Hepatocyte (in vitro differentiated cells): ENCODE measurements around the gene TBC1D4. TPM values are rescaled to one million over a fixed set of nuclear protein-coding genes. Genes with fewer than 3 reads are reported as not detected.
A peak's percentile ranks its signal among the peaks of the same experiment; 100 is the strongest.

ENCODE experiments used
- DNase-seq: peaks from one replicate; pipeline ENCODE4 v3.0.0-alpha.2; 2016; ENCODE audit warnings: low spot score
- H2AFZ ChIP-seq: fragments of 200-600 bp; sonication (generic); 2 replicates; pipeline ENCODE4 v1.6.0; 2016; ENCODE audit warnings: antibody characterized with exemption, mild to moderate bottlenecking
- H3K27ac ChIP-seq: fragments of 200-600 bp; sonication (generic); 2 replicates; pipeline ENCODE4 v1.5.1; 2016; ENCODE audit warnings: mild to moderate bottlenecking
- H3K27me3 ChIP-seq: fragments of 200-600 bp; sonication (generic); 2 replicates; pipeline ENCODE4 v1.6.1; 2016
- H3K36me3 ChIP-seq: fragments of 200-600 bp; sonication (generic); replicated peaks from 2 replicates; pipeline ENCODE4 v1.5.1; 2016; ENCODE audit warnings: low read depth; ENCODE audit not compliant: insufficient read depth
- H3K4me1 ChIP-seq: fragments of 200-600 bp; sonication (generic); 2 replicates; pipeline ENCODE4 v1.5.1; 2016; ENCODE audit warnings: mild to moderate bottlenecking, moderate library complexity; ENCODE audit not compliant: insufficient read depth
- H3K4me2 ChIP-seq: fragments of 200-600 bp; sonication (generic); 2 replicates; pipeline ENCODE4 v1.6.0; 2016
- H3K4me3 ChIP-seq: fragments of 200-600 bp; sonication (generic); 2 replicates; pipeline ENCODE4 v1.5.1; 2016; ENCODE audit warnings: mild to moderate bottlenecking
- H3K79me2 ChIP-seq: fragments of 200-600 bp; sonication (generic); 2 replicates; pipeline ENCODE4 v1.6.0; 2017; ENCODE audit warnings: mild to moderate bottlenecking
- H3K9me2 ChIP-seq: fragments of 200-600 bp; sonication (generic); replicated peaks from 2 replicates; pipeline ENCODE4 v1.6.0; 2017; ENCODE audit warnings: mild to moderate bottlenecking; ENCODE audit not compliant: insufficient read depth
- H3K9me3 ChIP-seq: fragments of 200-600 bp; sonication (generic); 2 replicates; pipeline ENCODE4 v1.5.1; 2016; ENCODE audit warnings: low read depth, mild to moderate bottlenecking
- H4K20me1 ChIP-seq: fragments of 200-600 bp; sonication (generic); 2 replicates; pipeline ENCODE4 v1.6.0; 2016; ENCODE audit warnings: mild to moderate bottlenecking; ENCODE audit not compliant: insufficient read depth, poor library complexity, severe bottlenecking
- EZH2 ChIP-seq: fragments of 200-600 bp; sonication (generic); IDR thresholded peaks from 2 replicates; pipeline ENCODE4 v1.6.1; 2016; ENCODE audit warnings: antibody characterized with exemption, mild to moderate bottlenecking, borderline replicate concordance
- EZH2phosphoT487 ChIP-seq: fragments of 200-600 bp; sonication (generic); IDR thresholded peaks from one replicate; pipeline ENCODE4 v1.6.1; 2018; ENCODE audit warnings: antibody characterized with exemption, mild to moderate bottlenecking, low read depth, moderate library complexity; ENCODE audit not compliant: unreplicated experiment, severe bottlenecking
- WGBS: methylation state at CpG from one replicate; pipeline ENCODE4 v1.1.6; 2016; ENCODE audit warnings: low lambda C conversion rate; ENCODE audit errors: missing lambda C conversion rate; 5-methylcytosine and 5-hydroxymethylcytosine counted together
- polyA plus RNA-seq: library from polyadenylated mRNA; unstranded; fragments of >200 nt; fragmentation: Nextera tagmentation; extraction: Ambion mirVana; gene quantifications from 2 replicates; pipeline ENCODE4 v1.2.1, GENCODE V29; 2016
- total RNA-seq: library from RNA; depleted of rRNA; stranded (reverse); fragments of >200 nt; gene quantifications from 2 replicates; pipeline ENCODE4 v1.2.3, GENCODE V29; 2014
- TF ChIP-seq, protein P1 (sequence below): fragments of 200-600 bp; sonication (generic); IDR thresholded peaks from 2 replicates; pipeline ENCODE4 v1.5.1; 2016; ENCODE audit warnings: antibody characterized with exemption, mild to moderate bottlenecking; ENCODE audit not compliant: poor library complexity

TBC1D4 gene
- total and polyA plus RNA-seq, 2 experiments from 2014 or later = 7.6 to 17.1 TPM

DNA sequence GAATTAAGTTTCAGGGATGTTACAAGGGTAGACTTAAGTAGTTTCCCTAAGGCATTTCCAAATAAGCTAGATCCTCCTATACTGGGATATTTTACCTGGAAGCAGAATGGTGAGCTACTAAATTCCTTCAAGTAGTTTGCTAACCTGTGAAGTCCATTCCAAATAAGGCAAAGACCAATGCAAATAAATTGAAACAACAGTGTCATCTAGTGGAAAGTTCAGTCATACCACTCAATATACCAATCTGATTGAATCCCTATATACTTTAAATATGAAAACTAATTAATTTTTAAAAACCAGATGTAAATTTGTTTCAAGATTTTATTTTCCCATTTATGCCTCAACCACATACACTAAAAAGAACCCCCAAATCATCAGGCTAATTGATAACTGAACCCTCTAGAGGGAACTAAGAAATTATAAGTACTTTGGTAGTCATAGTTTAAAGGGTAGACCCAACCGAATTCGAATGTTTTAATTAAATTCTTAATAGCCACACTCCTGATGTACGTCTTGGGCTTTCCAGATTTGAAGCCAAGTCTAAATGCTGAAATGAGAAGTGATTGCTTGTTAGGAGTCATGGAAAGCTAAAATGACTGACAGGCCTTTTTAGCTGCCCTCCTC lies 223.7 kb downstream of the TBC1D4 start:
- H2AFZ ChIP-seq = no peak overlapping the region
- peaks cover 4% of the 10 kb centered on the region for H3K4me1 ChIP-seq
- H3K4me2 ChIP-seq = no peak overlapping the region
- no peaks in the 10 kb centered on the region for H4K20me1 ChIP-seq
- H3K27me3 ChIP-seq = no peaks in the 10 kb centered on the region
- no peaks in the 10 kb centered on the region for H3K9me2 ChIP-seq
- H3K79me2 ChIP-seq = no peaks in the 10 kb centered on the region
- 75% methylated on average over 3 of the region's 3 CpGs for WGBS
- no peak overlapping the region for H3K27ac ChIP-seq
- no peaks in the 10 kb centered on the region for H3K36me3 ChIP-seq
- H3K9me3 ChIP-seq = no peaks in the 10 kb centered on the region
- TF ChIP-seq EZH2 = no peak
- TF ChIP-seq, protein P1, sequence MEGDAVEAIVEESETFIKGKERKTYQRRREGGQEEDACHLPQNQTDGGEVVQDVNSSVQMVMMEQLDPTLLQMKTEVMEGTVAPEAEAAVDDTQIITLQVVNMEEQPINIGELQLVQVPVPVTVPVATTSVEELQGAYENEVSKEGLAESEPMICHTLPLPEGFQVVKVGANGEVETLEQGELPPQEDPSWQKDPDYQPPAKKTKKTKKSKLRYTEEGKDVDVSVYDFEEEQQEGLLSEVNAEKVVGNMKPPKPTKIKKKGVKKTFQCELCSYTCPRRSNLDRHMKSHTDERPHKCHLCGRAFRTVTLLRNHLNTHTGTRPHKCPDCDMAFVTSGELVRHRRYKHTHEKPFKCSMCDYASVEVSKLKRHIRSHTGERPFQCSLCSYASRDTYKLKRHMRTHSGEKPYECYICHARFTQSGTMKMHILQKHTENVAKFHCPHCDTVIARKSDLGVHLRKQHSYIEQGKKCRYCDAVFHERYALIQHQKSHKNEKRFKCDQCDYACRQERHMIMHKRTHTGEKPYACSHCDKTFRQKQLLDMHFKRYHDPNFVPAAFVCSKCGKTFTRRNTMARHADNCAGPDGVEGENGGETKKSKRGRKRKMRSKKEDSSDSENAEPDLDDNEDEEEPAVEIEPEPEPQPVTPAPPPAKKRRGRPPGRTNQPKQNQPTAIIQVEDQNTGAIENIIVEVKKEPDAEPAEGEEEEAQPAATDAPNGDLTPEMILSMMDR = peak; percentile 72
- DNase-seq = peak; percentile 38
- H3K4me3 ChIP-seq = no peak overlapping the region

DNA sequence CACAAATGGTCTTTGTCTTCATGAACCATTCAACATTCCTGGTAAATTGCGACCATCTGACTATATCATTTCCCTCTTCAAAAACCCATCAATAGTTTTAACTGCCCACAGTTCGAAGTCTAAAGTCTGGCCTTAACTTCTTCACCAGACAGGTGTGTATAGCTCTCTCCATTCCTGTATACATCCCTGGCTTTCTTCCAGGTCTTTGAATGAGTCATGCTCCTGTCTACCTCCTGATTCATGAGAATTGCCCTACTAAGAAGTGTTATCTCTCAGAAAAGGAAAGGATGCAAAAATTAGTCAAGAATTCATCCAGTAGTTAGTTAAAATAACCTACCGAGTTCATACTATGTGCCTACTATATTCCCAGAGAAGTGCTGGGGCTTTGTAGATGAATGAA lies 225.0 kb downstream of the TBC1D4 start:
- 78% methylated on average over 3 of the region's 3 CpGs for WGBS
- Histone ChIP-seq H3K4me2 (no peak overlapping the region), H3K4me1 (peaks cover 4% of the 10 kb centered on the region), H3K27ac (no peak overlapping the region), H4K20me1 (no peaks in the 10 kb centered on the region), H3K9me2 (no peaks in the 10 kb centered on the region), H3K9me3 (no peaks in the 10 kb centered on the region), H2AFZ (no peak overlapping the region), H3K36me3 (no peaks in the 10 kb centered on the region), H3K27me3 (no peaks in the 10 kb centered on the region), H3K4me3 (no peak overlapping the region), H3K79me2 (no peaks in the 10 kb centered on the region)
- TF ChIP-seq EZH2 (no peak), EZH2phosphoT487 (no peak)
- TF ChIP-seq, protein P1 = no peak
- peak; percentile 78 for DNase-seq

DNA sequence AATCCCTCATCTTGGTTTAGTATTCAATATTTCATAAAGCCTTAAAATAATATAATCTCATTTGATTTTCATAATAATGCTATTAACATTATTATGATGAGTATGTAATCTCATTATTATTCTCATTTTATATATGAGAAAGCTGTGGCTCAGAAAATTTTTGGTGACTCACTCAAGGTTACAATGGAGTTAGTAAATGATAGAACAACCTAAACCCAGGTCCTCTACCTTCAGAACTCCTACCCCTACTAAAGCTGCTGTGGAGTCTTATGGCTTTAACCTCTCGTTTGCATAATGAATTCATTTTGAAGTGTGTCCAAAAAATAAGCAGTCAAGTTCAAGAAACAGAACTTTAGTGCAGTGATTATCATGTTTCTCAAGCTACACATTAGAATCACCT lies 226.3 kb downstream of the TBC1D4 start:
- Histone ChIP-seq H3K9me2 (no peaks in the 10 kb centered on the region), H2AFZ (no peak overlapping the region), H3K4me1 (peaks cover 4% of the 10 kb centered on the region), H3K27me3 (no peaks in the 10 kb centered on the region), H3K79me2 (no peaks in the 10 kb centered on the region), H3K36me3 (no peaks in the 10 kb centered on the region), H3K27ac (no peak overlapping the region), H3K9me3 (no peaks in the 10 kb centered on the region), H3K4me3 (no peak overlapping the region), H4K20me1 (no peaks in the 10 kb centered on the region), H3K4me2 (no peak overlapping the region)
- DNase-seq = no peak
- TF ChIP-seq EZH2 = no peak
- TF ChIP-seq, protein P1 = no peak
- TF ChIP-seq EZH2phosphoT487 = no peak
- WGBS = 65% methylated on average over 1 of the region's 1 CpG

DNA sequence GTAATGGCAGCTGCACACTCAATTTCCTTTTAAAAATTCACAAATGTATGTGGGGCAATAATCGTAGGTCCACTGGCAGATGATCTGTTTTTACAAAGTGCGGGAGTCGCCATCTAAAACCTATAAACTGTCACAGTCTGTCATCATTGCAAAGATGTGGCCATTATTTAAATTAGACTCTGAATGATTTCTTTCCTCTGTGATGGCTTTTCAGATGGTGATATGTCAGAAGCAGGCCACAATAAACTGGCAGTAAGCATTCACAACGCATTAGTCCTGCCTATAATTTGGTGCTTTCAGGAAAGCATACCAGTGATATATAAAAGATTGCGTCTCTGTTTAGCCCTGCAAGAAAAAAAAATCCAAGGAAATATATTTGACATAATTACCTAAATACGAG lies 226.8 kb downstream of the TBC1D4 start:
- no peak overlapping the region for H3K4me2 ChIP-seq
- 84% methylated on average over 6 of the region's 6 CpGs for WGBS
- H4K20me1 ChIP-seq = no peaks in the 10 kb centered on the region
- no peaks in the 10 kb centered on the region for H3K79me2 ChIP-seq
- H3K4me3 ChIP-seq = no peak overlapping the region
- no peak overlapping the region for H2AFZ ChIP-seq
- no peaks in the 10 kb centered on the region for H3K27me3 ChIP-seq
- H3K4me1 ChIP-seq = peaks cover 4% of the 10 kb centered on the region
- DNase-seq = no peak
- H3K9me2 ChIP-seq = no peaks in the 10 kb centered on the region
- no peak overlapping the region for H3K27ac ChIP-seq
- TF ChIP-seq, protein P1 = no peak
- TF ChIP-seq EZH2phosphoT487 (no peak), EZH2 (no peak)
- no peaks in the 10 kb centered on the region for H3K36me3 ChIP-seq
- no peaks in the 10 kb centered on the region for H3K9me3 ChIP-seq
